Neural cell (in vitro differentiated cells): Measurements from ENCODE around the gene ABL2. TPM values are rescaled to one million over a fixed set of nuclear protein-coding genes. Genes with fewer than 3 reads are reported as not detected.

Source experiments
- H2AFZ ChIP-seq: fragments of 200-600, 300-800 bp; sonication (generic), shearing (Covaris generic); 2 replicates; pipeline ENCODE4 v1.6.0; 2014; ENCODE audit warnings: low read depth, mild to moderate bottlenecking, antibody characterized with exemption, low read length, moderate library complexity
- H3F3A ChIP-seq: fragments of 200-600 bp; shearing (Covaris generic); 2 replicates; pipeline ENCODE4 v1.6.1; 2016; ENCODE audit warnings: mild to moderate bottlenecking, moderate library complexity, mixed read lengths, antibody characterized with exemption, low read length; ENCODE audit not compliant: insufficient read depth, poor library complexity, severe bottlenecking
- H3K27ac ChIP-seq: fragments of 200-600, 300-800 bp; sonication (generic), shearing (Covaris generic); 2 replicates; pipeline ENCODE4 v1.5.1; 2014; ENCODE audit warnings: mild to moderate bottlenecking, low read length, moderate library complexity
- H3K27me3 ChIP-seq: fragments of 300-800, 200-600 bp; sonication (generic), shearing (Covaris generic); 2 replicates; pipeline ENCODE4 v1.6.0; 2014; ENCODE audit warnings: mild to moderate bottlenecking, low read depth, low read length, moderate library complexity; ENCODE audit not compliant: insufficient read depth
- H3K36me3 ChIP-seq: fragments of 300-800, 200-600 bp; sonication (generic), shearing (Covaris generic); 2 replicates; pipeline ENCODE4 v1.5.1; 2014; ENCODE audit warnings: mild to moderate bottlenecking, antibody characterized with exemption, low read length, moderate library complexity; ENCODE audit not compliant: insufficient read depth
- H3K4me2 ChIP-seq: fragments of 300-800, 200-600 bp; sonication (generic), shearing (Covaris generic); 2 replicates; pipeline ENCODE4 v1.6.0; 2014; ENCODE audit warnings: mild to moderate bottlenecking, low read length
- H3K4me3 ChIP-seq: fragments of 300-800, 200-600 bp; sonication (generic), shearing (Covaris generic); 2 replicates; pipeline ENCODE4 v1.5.1; 2014; ENCODE audit warnings: mild to moderate bottlenecking, low read length, moderate library complexity
- H3K79me2 ChIP-seq: fragments of 200-600 bp; shearing (Covaris generic); replicated peaks from 2 replicates; pipeline ENCODE4 v1.6.0; 2014; ENCODE audit warnings: mild to moderate bottlenecking, low read length, moderate library complexity; ENCODE audit not compliant: insufficient read depth
- H3K9ac ChIP-seq: fragments of 300-800, 200-600 bp; sonication (generic), shearing (Covaris generic); 2 replicates; pipeline ENCODE4 v1.6.1; 2016; ENCODE audit warnings: mild to moderate bottlenecking, low read length, mixed read lengths
- H3K9me2 ChIP-seq: fragments of 200-600 bp; shearing (Covaris generic); 2 replicates; pipeline ENCODE4 v1.6.1; 2016; ENCODE audit warnings: mild to moderate bottlenecking, low read length, mixed read lengths; ENCODE audit not compliant: insufficient read depth
- H3K9me3 ChIP-seq: fragments of 200-600, 300-800 bp; sonication (generic), shearing (Covaris generic); 2 replicates; pipeline ENCODE4 v1.6.1; 2016; ENCODE audit warnings: mild to moderate bottlenecking, mixed run types, low read length, moderate library complexity, mixed read lengths
- H4K20me1 ChIP-seq: fragments of 200-600 bp; shearing (Covaris generic); 2 replicates; pipeline ENCODE4 v1.6.1; 2016; ENCODE audit warnings: mild to moderate bottlenecking, mixed run types; ENCODE audit not compliant: insufficient read depth
- EP300 ChIP-seq: fragments of 450-650 bp; conservative IDR thresholded peaks from 2 replicates; pipeline ENCODE4 v1.6.1; 2014; ENCODE audit warnings: antibody characterized with exemption, mild to moderate bottlenecking, moderate library complexity; ENCODE audit not compliant: poor library complexity, severe bottlenecking
- EZH2 ChIP-seq: fragments of 200-600, 300-800 bp; shearing (Covaris generic), sonication (generic); IDR thresholded peaks from 2 replicates; pipeline ENCODE4 v1.6.1; 2014; ENCODE audit warnings: antibody characterized with exemption, low read length, borderline replicate concordance, mild to moderate bottlenecking; ENCODE audit not compliant: insufficient read depth, poor library complexity, severe bottlenecking
- MXI1 ChIP-seq: fragments of 450-650 bp; conservative IDR thresholded peaks from 2 replicates; pipeline ENCODE4 v1.6.1; 2014; ENCODE audit warnings: antibody characterized with exemption, mild to moderate bottlenecking; ENCODE audit not compliant: poor library complexity, severe bottlenecking
- POLR2AphosphoS5 ChIP-seq: IDR thresholded peaks from 2 replicates; pipeline ENCODE4 v1.6.1; 2012
- RAD21 ChIP-seq: fragments of 450-650 bp; conservative IDR thresholded peaks from 2 replicates; pipeline ENCODE4 v1.6.1; 2014; ENCODE audit warnings: antibody characterized with exemption, mild to moderate bottlenecking, moderate library complexity
- SMC3 ChIP-seq: fragments of 450-650 bp; conservative IDR thresholded peaks from 2 replicates; pipeline ENCODE4 v1.6.1; 2014; ENCODE audit warnings: antibody characterized with exemption, mild to moderate bottlenecking, moderate library complexity; ENCODE audit not compliant: poor library complexity
- TAF1 ChIP-seq: IDR thresholded peaks from 2 replicates; pipeline ENCODE4 v1.6.1; 2012; ENCODE audit warnings: low read depth
- polyA plus RNA-seq: library from polyadenylated mRNA; depleted of rRNA; stranded (reverse); fragments of >200 nt; gene quantifications from 2 replicates; pipeline ENCODE4 v1.2.3, GENCODE V29; 2014
- TF ChIP-seq, protein P1 (sequence below): fragments of 450-650 bp; IDR thresholded peaks from 2 replicates; pipeline ENCODE4 v1.5.1; 2014; ENCODE audit warnings: antibody characterized with exemption, mild to moderate bottlenecking, moderate library complexity; ENCODE audit not compliant: poor library complexity, severe bottlenecking
- TF ChIP-seq, protein P2 (sequence below): IDR thresholded peaks from 2 replicates; pipeline ENCODE4 v1.6.1; 2012; ENCODE audit warnings: borderline replicate concordance

ABL2 gene
- polyA plus RNA-seq, 1 donor from 2014 or later = 9.8 TPM

DNA sequence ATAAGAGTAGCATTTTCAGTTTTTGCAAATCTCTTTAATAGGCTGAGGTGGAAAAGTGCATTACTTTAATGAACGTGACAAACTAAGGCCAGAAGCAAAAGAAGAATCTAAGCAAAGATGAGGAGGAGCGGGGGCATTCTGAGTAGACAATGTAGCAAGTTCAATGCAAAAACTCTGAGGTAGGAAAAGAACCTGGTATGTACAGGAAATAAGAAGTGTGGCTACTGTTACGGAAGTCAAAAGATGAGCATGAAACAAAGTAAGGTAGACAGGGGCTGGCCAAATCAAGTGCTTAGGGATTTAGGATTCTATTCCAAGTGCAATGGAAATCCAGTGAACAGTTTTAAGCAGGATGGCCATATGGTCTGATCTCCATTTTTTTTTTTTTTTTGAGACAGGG is 84.0 kb downstream of the ABL2 start:
- no peak overlapping the region for H3K4me3 ChIP-seq
- TF ChIP-seq TAF1 (no peak), RAD21 (no peak), EZH2 (no peak), MXI1 (no peak), POLR2AphosphoS5 (no peak)
- TF ChIP-seq, protein P1, sequence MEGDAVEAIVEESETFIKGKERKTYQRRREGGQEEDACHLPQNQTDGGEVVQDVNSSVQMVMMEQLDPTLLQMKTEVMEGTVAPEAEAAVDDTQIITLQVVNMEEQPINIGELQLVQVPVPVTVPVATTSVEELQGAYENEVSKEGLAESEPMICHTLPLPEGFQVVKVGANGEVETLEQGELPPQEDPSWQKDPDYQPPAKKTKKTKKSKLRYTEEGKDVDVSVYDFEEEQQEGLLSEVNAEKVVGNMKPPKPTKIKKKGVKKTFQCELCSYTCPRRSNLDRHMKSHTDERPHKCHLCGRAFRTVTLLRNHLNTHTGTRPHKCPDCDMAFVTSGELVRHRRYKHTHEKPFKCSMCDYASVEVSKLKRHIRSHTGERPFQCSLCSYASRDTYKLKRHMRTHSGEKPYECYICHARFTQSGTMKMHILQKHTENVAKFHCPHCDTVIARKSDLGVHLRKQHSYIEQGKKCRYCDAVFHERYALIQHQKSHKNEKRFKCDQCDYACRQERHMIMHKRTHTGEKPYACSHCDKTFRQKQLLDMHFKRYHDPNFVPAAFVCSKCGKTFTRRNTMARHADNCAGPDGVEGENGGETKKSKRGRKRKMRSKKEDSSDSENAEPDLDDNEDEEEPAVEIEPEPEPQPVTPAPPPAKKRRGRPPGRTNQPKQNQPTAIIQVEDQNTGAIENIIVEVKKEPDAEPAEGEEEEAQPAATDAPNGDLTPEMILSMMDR = no peak
- TF ChIP-seq, protein P2, sequence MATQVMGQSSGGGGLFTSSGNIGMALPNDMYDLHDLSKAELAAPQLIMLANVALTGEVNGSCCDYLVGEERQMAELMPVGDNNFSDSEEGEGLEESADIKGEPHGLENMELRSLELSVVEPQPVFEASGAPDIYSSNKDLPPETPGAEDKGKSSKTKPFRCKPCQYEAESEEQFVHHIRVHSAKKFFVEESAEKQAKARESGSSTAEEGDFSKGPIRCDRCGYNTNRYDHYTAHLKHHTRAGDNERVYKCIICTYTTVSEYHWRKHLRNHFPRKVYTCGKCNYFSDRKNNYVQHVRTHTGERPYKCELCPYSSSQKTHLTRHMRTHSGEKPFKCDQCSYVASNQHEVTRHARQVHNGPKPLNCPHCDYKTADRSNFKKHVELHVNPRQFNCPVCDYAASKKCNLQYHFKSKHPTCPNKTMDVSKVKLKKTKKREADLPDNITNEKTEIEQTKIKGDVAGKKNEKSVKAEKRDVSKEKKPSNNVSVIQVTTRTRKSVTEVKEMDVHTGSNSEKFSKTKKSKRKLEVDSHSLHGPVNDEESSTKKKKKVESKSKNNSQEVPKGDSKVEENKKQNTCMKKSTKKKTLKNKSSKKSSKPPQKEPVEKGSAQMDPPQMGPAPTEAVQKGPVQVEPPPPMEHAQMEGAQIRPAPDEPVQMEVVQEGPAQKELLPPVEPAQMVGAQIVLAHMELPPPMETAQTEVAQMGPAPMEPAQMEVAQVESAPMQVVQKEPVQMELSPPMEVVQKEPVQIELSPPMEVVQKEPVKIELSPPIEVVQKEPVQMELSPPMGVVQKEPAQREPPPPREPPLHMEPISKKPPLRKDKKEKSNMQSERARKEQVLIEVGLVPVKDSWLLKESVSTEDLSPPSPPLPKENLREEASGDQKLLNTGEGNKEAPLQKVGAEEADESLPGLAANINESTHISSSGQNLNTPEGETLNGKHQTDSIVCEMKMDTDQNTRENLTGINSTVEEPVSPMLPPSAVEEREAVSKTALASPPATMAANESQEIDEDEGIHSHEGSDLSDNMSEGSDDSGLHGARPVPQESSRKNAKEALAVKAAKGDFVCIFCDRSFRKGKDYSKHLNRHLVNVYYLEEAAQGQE = no peak
- H3K79me2 ChIP-seq = peaks cover 3% of the 10 kb centered on the region

DNA sequence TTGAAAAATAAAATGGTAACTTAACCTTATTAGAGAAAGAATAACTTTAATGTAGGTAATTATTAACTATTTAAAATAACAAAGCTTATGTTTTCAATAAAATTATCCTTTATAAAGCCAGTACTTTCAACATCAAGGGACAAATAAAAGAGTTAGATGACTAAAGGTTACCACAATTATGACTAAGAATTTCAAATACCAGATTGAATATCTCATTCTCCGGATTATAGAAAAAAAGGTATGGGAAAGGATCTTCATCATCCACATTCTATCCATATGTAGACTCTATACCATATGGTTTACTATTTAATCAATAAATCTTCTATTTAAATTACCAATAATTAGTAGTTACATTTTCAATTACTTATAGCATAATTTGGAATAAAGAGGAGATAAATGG is 84.9 kb downstream of the ABL2 start:
- Histone ChIP-seq H2AFZ (no peak overlapping the region), H3K79me2 (peaks cover 3% of the 10 kb centered on the region), H3K36me3 (no peaks in the 10 kb centered on the region), H4K20me1 (no peaks in the 10 kb centered on the region), H3K27me3 (no peaks in the 10 kb centered on the region), H3K27ac (no peak overlapping the region), H3K4me3 (no peak overlapping the region), H3K9ac (no peak overlapping the region), H3K4me2 (no peak overlapping the region), H3F3A (no peaks in the 10 kb centered on the region), H3K9me3 (no peaks in the 10 kb centered on the region), H3K9me2 (no peaks in the 10 kb centered on the region)
- TF ChIP-seq EZH2 (no peak), POLR2AphosphoS5 (no peak), EP300 (no peak), RAD21 (no peak), TAF1 (no peak), MXI1 (no peak), SMC3 (no peak)
- TF ChIP-seq, protein P2 = no peak
- TF ChIP-seq, protein P1 = no peak

More for the DNA sequence above, 84.0 kb downstream of the ABL2 start:
- H4K20me1 ChIP-seq = no peaks in the 10 kb centered on the region
- H3K9me3 ChIP-seq = no peaks in the 10 kb centered on the region
- no peaks in the 10 kb centered on the region for H3K36me3 ChIP-seq
- H3F3A ChIP-seq = no peaks in the 10 kb centered on the region
- no peak overlapping the region for H3K27ac ChIP-seq
- no peaks in the 10 kb centered on the region for H3K9me2 ChIP-seq
- H3K4me2 ChIP-seq = no peak overlapping the region
- H3K27me3 ChIP-seq = no peaks in the 10 kb centered on the region
- H2AFZ ChIP-seq = no peak overlapping the region
- H3K9ac ChIP-seq = no peak overlapping the region
